Uterus (tissue), 4 donors: ENCODE measurements around the gene PIGN. TPM values are rescaled to one million over a fixed set of nuclear protein-coding genes. Genes with fewer than 3 reads are reported as not detected.

Source experiments
- DNase-seq, 2 donors: peaks; one replicate each; pipeline ENCODE4 v3.0.0-alpha.2; 2019 to 2020
- H3K27ac ChIP-seq, 2 donors: fragments of 200-600 bp; sonication (generic); 1 replicate in 1 of 2; 2 replicates in 1 of 2; pipeline ENCODE4 v1.5.1; 2016 to 2018
- H3K27me3 ChIP-seq, 2 donors: fragments of 200-600 bp; sonication (generic); one replicate each; pipeline ENCODE4 v1.5.1; 2018 to 2019; ENCODE audit warnings: control low read depth in 1 of 2
- H3K36me3 ChIP-seq, 2 donors: fragments of 200-600 bp; sonication (generic); one replicate each; pipeline ENCODE4 v1.5.1; 2019; ENCODE audit warnings: control low read depth in 1 of 2
- H3K4me1 ChIP-seq, 2 donors: fragments of 200-600 bp; sonication (generic); one replicate each; pipeline ENCODE4 v1.5.1; 2018 to 2019; ENCODE audit warnings: control low read depth in 1 of 2
- H3K4me3 ChIP-seq, 2 donors: fragments of 200-600 bp; sonication (generic); 1 replicate in 1 of 2; 2 replicates in 1 of 2; pipeline ENCODE4 v1.5.1; 2018 to 2019; ENCODE audit warnings: mild to moderate bottlenecking in 1 of 2
- H3K9me3 ChIP-seq, 2 donors: fragments of 200-600 bp; sonication (generic); one replicate each; pipeline ENCODE4 v1.5.1; 2019; ENCODE audit warnings: control low read depth in 1 of 2
- CTCF ChIP-seq, 4 experiments: fragments of 200-600 bp in 2 of 4; fragments of 450-650 bp in 2 of 4; sonication (generic) in 2 of 4; IDR thresholded peaks; one replicate each; pipeline ENCODE4 v1.5.1; 2016 to 2019; ENCODE audit warnings: antibody characterized with exemption in 4 of 4, mild to moderate bottlenecking in 2 of 4, moderate library complexity in 1 of 4
- POLR2A ChIP-seq, 2 donors: fragments of 450-650 bp; IDR thresholded peaks; one replicate each; pipeline ENCODE4 v1.6.1; 2016; ENCODE audit warnings: antibody characterized with exemption in 2 of 2, mild to moderate bottlenecking in 1 of 2, moderate library complexity in 1 of 2
- intact Hi-C: fragments of 100-400 bp; cut with DNase I; formaldehyde crosslinking; loops from one replicate; pipeline ENCODE4 v1.15.1; 2023; ENCODE audit warnings: low total_unique reads
- total RNA-seq, 4 donors: library from RNA; depleted of rRNA in 3 of 4; stranded (reverse); fragments of >200 nt in 3 of 4; gene quantifications; one replicate each; pipeline versions ENCODE4 v1.1.0 to v1.2.4, GENCODE V29; 2014 to 2023
- donor health status: DM: yes; HTN: yes; CAD: no.

PIGN gene
- total RNA-seq, 4 donors from 2014 or later: 11.5 to 86.7 (median 30.2) TPM

GRCh38 chr18:62106271-62106670, 80.6 kb downstream of the PIGN start:
- DNase-seq: no peak
- H3K36me3 ChIP-seq: no peaks in the 10 kb centered on the region
- TF ChIP-seq CTCF (IDR thresholded peaks at IDR 0.05) (no peak), POLR2A (IDR thresholded peaks at IDR 0.05) (no peak)
- H3K4me3 ChIP-seq: no peak overlapping the region
- H3K27me3 ChIP-seq: no peaks in the 10 kb centered on the region
- intact Hi-C loops: no loop called here
- H3K9me3 ChIP-seq: no peaks in the 10 kb centered on the region
- H3K4me1 ChIP-seq: no peaks in the 10 kb centered on the region
- no peak overlapping the region for H3K27ac ChIP-seq

- intact Hi-C loops: no loop called here
Measured at GRCh38 chr18:62105376-62105775, 81.5 kb downstream of the PIGN start.

GRCh38 chr18:62102221-62102620, 84.6 kb downstream of the PIGN start:
- no peaks in the 10 kb centered on the region for H3K36me3 ChIP-seq
- intact Hi-C loops: no loop called here
- TF ChIP-seq CTCF (IDR thresholded peaks at IDR 0.05) (no peak), POLR2A (IDR thresholded peaks at IDR 0.05) (no peak)
- H3K27me3 ChIP-seq: no peaks in the 10 kb centered on the region
- DNase-seq: no peak
- H3K4me1 ChIP-seq: no peaks in the 10 kb centered on the region
- H3K4me3 ChIP-seq: no peak overlapping the region
- H3K27ac ChIP-seq: no peak overlapping the region
- H3K9me3 ChIP-seq: no peaks in the 10 kb centered on the region

More at GRCh38 chr18:62105376-62105775, 81.5 kb downstream of the PIGN start:
- no peak for DNase-seq
- Histone ChIP-seq H3K4me1 (no peaks in the 10 kb centered on the region), H3K27ac (no peak overlapping the region), H3K36me3 (no peaks in the 10 kb centered on the region), H3K9me3 (no peaks in the 10 kb centered on the region), H3K27me3 (no peaks in the 10 kb centered on the region), H3K4me3 (no peak overlapping the region)
- TF ChIP-seq POLR2A (IDR thresholded peaks at IDR 0.05) (no peak), CTCF (IDR thresholded peaks at IDR 0.05) (no peak)

GRCh38 chr18:62101321-62101721, 85.5 kb downstream of the PIGN start:
- TF ChIP-seq POLR2A (IDR thresholded peaks at IDR 0.05): no peak
- TF ChIP-seq CTCF (IDR thresholded peaks at IDR 0.05): no peak
- H3K27me3 ChIP-seq: no peaks in the 10 kb centered on the region

GRCh38 chr18:62098960-62099359, 87.9 kb downstream of the PIGN start:
- Histone ChIP-seq H3K4me3 (no peak overlapping the region), H3K9me3 (no peaks in the 10 kb centered on the region), H3K27ac (no peak overlapping the region), H3K36me3 (no peaks in the 10 kb centered on the region), H3K27me3 (no peaks in the 10 kb centered on the region), H3K4me1 (no peaks in the 10 kb centered on the region)
- DNase-seq: no peak
- intact Hi-C loops: no loop called here
- TF ChIP-seq CTCF (IDR thresholded peaks at IDR 0.05): no peak
- TF ChIP-seq POLR2A (IDR thresholded peaks at IDR 0.05): no peak

More at GRCh38 chr18:62101321-62101721, 85.5 kb downstream of the PIGN start:
- H3K36me3 ChIP-seq: no peaks in the 10 kb centered on the region
- no peaks in the 10 kb centered on the region for H3K9me3 ChIP-seq
- no peak overlapping the region for H3K4me3 ChIP-seq
- H3K27ac ChIP-seq: no peak overlapping the region
- no peak for DNase-seq
- no peaks in the 10 kb centered on the region for H3K4me1 ChIP-seq
- intact Hi-C loops: no loop called here
